ENCODE data around the gene TMEM131. TPM values are rescaled to one million over a fixed set of nuclear protein-coding genes. Genes with fewer than 3 reads are reported as not detected.
A peak's percentile ranks its signal among the peaks of the same experiment; 100 is the strongest.

Gene TMEM131
- total RNA-seq, 1 donor from 2014 or later, result 20.0 TPM

DNA sequence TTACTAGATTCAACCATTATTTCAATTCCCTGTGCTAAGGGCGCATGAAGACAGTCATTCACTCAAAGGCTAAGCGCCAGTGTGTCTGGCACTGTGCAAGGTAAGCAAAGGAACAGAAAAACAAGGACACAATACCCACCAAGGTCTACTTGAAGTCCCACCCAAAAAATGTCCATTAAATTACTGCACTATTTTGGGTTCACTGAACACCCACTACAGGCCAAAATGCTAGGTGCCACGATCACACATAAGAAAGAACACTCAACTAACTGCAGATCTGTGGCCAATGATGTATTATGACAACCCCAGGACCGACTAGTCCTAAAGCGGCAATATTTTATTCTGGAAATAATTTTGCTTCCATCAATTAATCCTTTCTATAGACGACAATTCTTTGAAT is 1.8 kb downstream of the TMEM131 start:
- no peak for DNase-seq (ENCODE audit: low spot score in 2 of 2)
- Histone ChIP-seq H3K4me1 (peaks cover 0 to 17% of the 10 kb centered on the region in 2 donors), H3K4me3 (peak overlapping the region; percentile 68 to 91), H3K27me3 (no peaks in the 10 kb centered on the region), H3K9me3 (no peaks in the 10 kb centered on the region), H3K36me3 (no peaks in the 10 kb centered on the region), H3K27ac (no peak overlapping the region)
- TF ChIP-seq, protein P1, sequence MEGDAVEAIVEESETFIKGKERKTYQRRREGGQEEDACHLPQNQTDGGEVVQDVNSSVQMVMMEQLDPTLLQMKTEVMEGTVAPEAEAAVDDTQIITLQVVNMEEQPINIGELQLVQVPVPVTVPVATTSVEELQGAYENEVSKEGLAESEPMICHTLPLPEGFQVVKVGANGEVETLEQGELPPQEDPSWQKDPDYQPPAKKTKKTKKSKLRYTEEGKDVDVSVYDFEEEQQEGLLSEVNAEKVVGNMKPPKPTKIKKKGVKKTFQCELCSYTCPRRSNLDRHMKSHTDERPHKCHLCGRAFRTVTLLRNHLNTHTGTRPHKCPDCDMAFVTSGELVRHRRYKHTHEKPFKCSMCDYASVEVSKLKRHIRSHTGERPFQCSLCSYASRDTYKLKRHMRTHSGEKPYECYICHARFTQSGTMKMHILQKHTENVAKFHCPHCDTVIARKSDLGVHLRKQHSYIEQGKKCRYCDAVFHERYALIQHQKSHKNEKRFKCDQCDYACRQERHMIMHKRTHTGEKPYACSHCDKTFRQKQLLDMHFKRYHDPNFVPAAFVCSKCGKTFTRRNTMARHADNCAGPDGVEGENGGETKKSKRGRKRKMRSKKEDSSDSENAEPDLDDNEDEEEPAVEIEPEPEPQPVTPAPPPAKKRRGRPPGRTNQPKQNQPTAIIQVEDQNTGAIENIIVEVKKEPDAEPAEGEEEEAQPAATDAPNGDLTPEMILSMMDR (IDR thresholded peaks at IDR 0.05), result no peak
- intact Hi-C loops (cut with DNase I), result loop anchor here (5.0 kb wide), 1 partner anchor 122 kb away; no protein-coding TSS in a partner anchor

DNA sequence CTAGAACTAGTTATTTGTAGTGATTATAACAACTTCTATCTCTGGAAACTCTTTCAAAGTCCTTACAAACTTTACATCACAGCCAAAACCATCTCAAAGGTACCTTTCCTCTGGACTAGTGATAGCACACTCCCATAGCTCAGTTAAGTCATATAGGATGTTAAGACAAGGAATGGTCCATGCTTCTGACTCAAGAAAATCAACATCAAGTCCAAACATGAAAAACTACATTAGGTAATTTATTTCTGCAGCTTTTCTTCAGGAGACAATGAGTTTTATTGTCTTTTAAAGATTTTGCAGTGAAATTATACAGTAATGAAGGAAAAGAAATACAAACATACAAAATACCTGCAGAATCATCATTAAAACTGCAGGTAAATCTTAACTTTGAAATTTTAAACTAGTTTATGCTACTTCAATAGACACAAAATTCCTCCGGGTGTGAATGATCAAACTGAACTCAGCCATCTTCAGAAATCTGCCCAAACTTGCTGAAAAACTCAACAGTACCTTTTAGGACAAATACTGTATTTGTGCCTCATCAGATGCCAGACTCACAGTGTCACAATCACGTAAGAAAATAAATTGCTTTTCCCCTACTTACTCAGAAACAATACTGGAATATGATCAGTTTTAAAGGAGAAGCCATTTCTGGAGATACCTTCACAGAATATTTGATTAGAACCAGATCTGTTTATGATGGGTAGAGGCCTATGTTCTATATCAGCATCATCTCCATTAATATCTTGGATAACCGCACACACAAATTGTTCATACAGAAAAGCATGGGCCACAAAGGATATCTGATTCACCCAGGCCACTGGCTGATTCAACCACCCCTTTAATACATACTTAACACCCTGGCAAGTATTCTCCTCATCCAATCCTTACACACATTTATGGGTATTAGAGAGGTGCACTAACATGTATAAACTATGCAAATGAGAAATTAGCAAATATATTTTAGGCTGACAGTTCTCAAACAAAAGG is 2.6 kb downstream of the TMEM131 start:
- Histone ChIP-seq H3K27ac (no peak overlapping the region), H3K36me3 (no peaks in the 10 kb centered on the region), H3K4me3 (peak overlapping the region; percentile 68 to 91), H3K27me3 (no peaks in the 10 kb centered on the region), H3K4me1 (peaks cover 0 to 17% of the 10 kb centered on the region in 2 donors), H3K9me3 (peaks cover 0 to 7% of the 10 kb centered on the region in 2 donors)
- DNase-seq (ENCODE audit: low spot score in 2 of 2), result no peak
- TF ChIP-seq, protein P1 (IDR thresholded peaks at IDR 0.05), result no peak
- intact Hi-C loops (cut with DNase I), result loop anchor here (5.0 kb wide), 1 partner anchor 121 kb away; no protein-coding TSS in a partner anchor

DNA sequence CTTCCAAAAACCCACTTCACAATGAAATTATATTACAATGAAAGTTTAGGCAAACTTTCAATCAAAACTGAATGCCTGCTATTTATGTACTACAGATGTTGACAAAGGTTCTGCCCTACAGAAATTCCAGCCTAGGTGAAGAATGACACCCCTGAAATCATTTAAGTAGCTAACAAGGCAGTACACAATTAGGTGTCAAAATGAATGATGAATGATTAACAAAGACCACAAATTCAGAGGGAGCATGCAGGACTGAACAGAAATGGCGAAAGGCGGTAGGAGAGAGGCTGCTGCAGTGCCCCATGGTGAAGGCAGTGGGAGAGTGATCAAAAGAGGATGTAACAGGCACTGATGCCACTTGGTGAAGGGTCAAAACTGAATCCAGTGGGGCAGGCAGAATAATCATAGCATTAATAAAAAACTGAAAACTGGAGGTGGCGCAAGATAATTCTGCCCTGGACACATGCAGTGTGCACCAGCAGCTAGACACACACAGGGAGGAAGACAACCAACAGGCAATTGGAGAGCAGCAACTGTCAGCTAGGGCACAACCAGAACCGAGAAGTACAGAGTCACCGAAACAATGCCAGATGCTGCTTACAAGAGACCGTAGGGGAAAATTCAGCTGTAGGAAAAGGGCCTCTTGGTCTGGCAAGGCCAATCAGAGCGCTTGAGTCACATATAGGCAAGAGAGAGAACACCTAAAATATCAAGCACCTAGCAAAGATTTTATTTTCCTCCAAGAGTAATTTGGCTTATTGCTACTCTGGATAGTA is 4.5 kb downstream of the TMEM131 start:
- intact Hi-C loops (cut with DNase I), result loop anchor here (5.0 kb wide), 1 partner anchor 119 kb away; no protein-coding TSS in a partner anchor
- H3K4me1 ChIP-seq, result peaks cover 0 to 17% of the 10 kb centered on the region in 2 donors

DNA sequence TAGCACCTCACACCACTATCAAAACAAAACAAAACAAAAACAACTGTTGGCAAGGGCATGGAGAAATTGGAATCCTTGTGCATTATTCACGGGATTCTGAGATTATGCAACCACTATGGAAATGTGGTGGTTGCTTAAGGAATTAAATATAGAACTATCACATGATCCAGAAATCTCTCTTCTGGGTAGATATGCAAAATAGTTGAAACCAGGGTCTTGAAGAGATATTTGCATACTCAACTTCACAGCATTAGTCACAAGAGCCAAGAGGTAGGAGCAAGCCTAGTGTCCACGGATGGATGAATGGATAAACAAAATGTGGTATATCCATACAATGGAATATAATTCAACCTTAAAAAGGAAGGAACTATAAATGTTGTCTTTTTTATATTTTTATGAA is 7.0 kb downstream of the TMEM131 start:
- TF ChIP-seq, protein P1 (IDR thresholded peaks at IDR 0.05), result no peak
- Histone ChIP-seq H3K36me3 (no peaks in the 10 kb centered on the region), H3K27me3 (no peaks in the 10 kb centered on the region), H3K4me1 (peaks cover 0 to 11% of the 10 kb centered on the region in 2 donors), H3K27ac (no peak overlapping the region), H3K9me3 (peaks cover 0 to 12% of the 10 kb centered on the region in 2 donors), H3K4me3 (no peak overlapping the region)
- no peak for DNase-seq (ENCODE audit: low spot score in 2 of 2)
- intact Hi-C loops (cut with DNase I), result no loop called here

More for the DNA sequence above, 4.5 kb downstream of the TMEM131 start:
- H3K9me3 ChIP-seq, result peaks cover 0 to 12% of the 10 kb centered on the region in 2 donors
- no peak overlapping the region for H3K4me3 ChIP-seq
- TF ChIP-seq, protein P1 (IDR thresholded peaks at IDR 0.05), result no peak
- DNase-seq (ENCODE audit: low spot score in 2 of 2), result no peak
- no peak overlapping the region for H3K27ac ChIP-seq
- no peaks in the 10 kb centered on the region for H3K27me3 ChIP-seq
- H3K36me3 ChIP-seq, result no peaks in the 10 kb centered on the region

DNA sequence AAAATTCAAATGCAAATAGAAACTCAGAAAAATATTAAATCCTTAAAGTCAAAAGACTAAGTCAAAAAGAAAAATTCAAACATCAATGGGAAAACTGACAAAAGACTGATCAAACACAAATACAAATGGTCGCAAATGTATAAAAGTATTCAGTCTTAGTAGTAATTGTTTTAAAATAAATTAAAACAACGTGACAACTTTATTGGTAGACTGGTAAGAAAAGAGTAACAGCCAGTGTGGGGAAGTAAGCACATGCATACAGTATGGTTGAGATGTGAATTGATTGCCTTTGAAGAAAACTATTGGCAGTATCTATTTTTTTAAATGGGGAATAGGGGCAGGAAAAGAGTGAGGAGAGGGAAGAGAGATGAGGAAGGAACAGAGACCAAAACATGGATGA is 9.8 kb downstream of the TMEM131 start:
- Histone ChIP-seq H3K9me3 (peaks cover 0 to 12% of the 10 kb centered on the region in 2 donors), H3K4me3 (no peak overlapping the region), H3K4me1 (no peaks in the 10 kb centered on the region), H3K27ac (no peak overlapping the region), H3K27me3 (no peaks in the 10 kb centered on the region), H3K36me3 (no peaks in the 10 kb centered on the region)
- no peak for DNase-seq (ENCODE audit: low spot score in 2 of 2)
- intact Hi-C loops (cut with DNase I), result no loop called here
- TF ChIP-seq, protein P1 (IDR thresholded peaks at IDR 0.05), result no peak

Data from ascending aorta (tissue), 2 donors.